Lower lobe of right lung (tissue), 2 donors: ENCODE results near the gene C11orf58. TPM values are rescaled to one million over a fixed set of nuclear protein-coding genes. Genes with fewer than 3 reads are reported as not detected.

ENCODE experiments used
- ATAC-seq, 2 donors: fragments of 200-7000 bp; cut with Tn5 transposase; one replicate each; pipeline ENCODE4 v1.9.1; 2020 to 2022; ENCODE audit warnings: mild to moderate bottlenecking in 2 of 2, moderate library complexity in 2 of 2
- DNase-seq: peaks from one replicate; pipeline ENCODE4 v3.0.0-alpha.2; 2020
- H3K27ac ChIP-seq: fragments of 200-600 bp; one replicate; pipeline ENCODE4 v1.8.0; 2022
- H3K27me3 ChIP-seq: fragments of 200-600 bp; one replicate; pipeline ENCODE4 v1.8.0; 2022; ENCODE audit warnings: low read depth
- H3K36me3 ChIP-seq: fragments of 200-600 bp; one replicate; pipeline ENCODE4 v1.8.0; 2022; ENCODE audit warnings: mild to moderate bottlenecking
- H3K4me1 ChIP-seq: fragments of 200-600 bp; one replicate; pipeline ENCODE4 v1.8.0; 2022
- H3K4me3 ChIP-seq: fragments of 200-600 bp; one replicate; pipeline ENCODE4 v1.8.0; 2022; ENCODE audit warnings: mild to moderate bottlenecking
- H3K9me3 ChIP-seq: fragments of 200-600 bp; one replicate; pipeline ENCODE4 v1.8.0; 2022
- CTCF ChIP-seq: fragments of 200-600 bp; IDR thresholded peaks from one replicate; pipeline ENCODE4 v1.8.0; 2022; ENCODE audit warnings: antibody characterized with exemption, mild to moderate bottlenecking
- intact Hi-C: fragments of 100-400 bp; cut with DNase I; formaldehyde crosslinking; loops from one replicate; pipeline ENCODE4 v1.11.0; 2022
- long read RNA-seq: library from polyadenylated mRNA; unstranded; transcript quantifications from one replicate; pipeline ENCODE4 v2.0.0, GENCODE V29; 2021
- total RNA-seq: library from RNA; stranded (reverse); fragmentation: NEBNext Ultra II Directional; extraction: Animal tissue kit (Norgen Biotek cat#: 25700); gene quantifications from one replicate; pipeline ENCODE4 v1.2.1, GENCODE V29; 2021
- donor health status: DM: no; HTN: yes; CAD: no; lungs with severe emphysema.

C11orf58 gene
- 104 TPM for total RNA-seq
- long read RNA-seq, full-length matches to known transcripts = 203 of 222 reads
- long read RNA-seq, partial matches to known transcripts = 0 of 222 reads
- long read RNA-seq, other reads (novel, unspliced or antisense) = 19 of 222 reads

GRCh38 chr11:16738193-16738946, at the start of gene C11orf58:
Gene C11orf58 (plus strand): TSS chr11:16738647. CDS start chr11:16738779, 132 bp downstream.
- Histone ChIP-seq H3K9me3 (no peaks in the 10 kb centered on the region), H3K27ac (peak within 1 kb of the TSS; percentile 98), H3K36me3 (peaks cover 13% of the 10 kb centered on the region), H3K4me3 (peak within 1 kb of the TSS; percentile 75), H3K27me3 (no peaks in the 10 kb centered on the region), H3K4me1 (peaks cover 37% of the 10 kb centered on the region)
- peak; percentile 95 for DNase-seq
- ATAC-seq = peak; percentile 98 to 99
- intact Hi-C loops = no loop called here
- TF ChIP-seq CTCF = no peak

DNA sequence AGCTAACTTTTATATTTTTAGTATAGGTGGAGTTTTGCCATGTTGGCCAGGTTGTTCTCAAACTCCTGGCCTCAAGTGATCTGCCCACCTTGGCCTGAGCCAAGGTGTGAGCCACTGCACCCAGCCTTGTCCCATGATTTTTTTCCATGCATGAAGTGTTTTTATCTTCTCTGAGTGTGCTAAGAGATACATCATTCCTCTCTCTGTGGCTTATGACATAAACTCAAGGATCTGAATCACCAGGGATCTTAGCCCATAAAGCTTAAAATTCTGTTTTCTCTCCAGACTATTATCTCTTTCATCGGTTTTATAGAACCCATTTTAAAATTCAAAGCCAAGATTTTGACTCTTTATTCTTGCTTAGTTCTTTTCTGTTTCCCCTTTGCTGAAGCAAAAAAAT, 48.4 kb upstream of the C11orf58 start:
- ATAC-seq (no peak), DNase-seq (no peak)
- Histone ChIP-seq H3K27ac (no peak overlapping the region), H3K9me3 (no peaks in the 10 kb centered on the region), H3K4me1 (no peaks in the 10 kb centered on the region), H3K36me3 (no peaks in the 10 kb centered on the region), H3K27me3 (no peaks in the 10 kb centered on the region), H3K4me3 (no peak overlapping the region)
- TF ChIP-seq CTCF = no peak
- intact Hi-C loops = no loop called here

DNA sequence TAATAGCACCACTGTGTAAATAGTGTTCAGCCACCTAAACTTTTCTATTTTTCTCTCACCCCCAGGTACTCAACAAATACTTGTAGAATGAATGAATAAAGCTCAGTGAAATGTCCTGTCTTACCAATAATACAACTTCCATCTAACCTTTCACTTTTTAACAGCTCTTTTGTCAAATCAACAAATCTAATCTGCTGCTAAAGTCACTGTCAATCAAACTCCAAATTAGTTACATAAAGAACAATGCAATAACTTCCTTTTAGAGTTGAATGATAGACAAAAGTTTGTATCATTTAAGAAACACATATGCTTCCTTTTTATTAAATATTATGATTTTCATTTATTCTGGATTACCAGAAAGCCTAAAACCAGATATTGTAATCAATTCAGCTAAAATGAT, 34.7 kb upstream of the C11orf58 start:
- Histone ChIP-seq H3K4me3 (no peak overlapping the region), H3K27me3 (no peaks in the 10 kb centered on the region), H3K9me3 (no peaks in the 10 kb centered on the region), H3K27ac (no peak overlapping the region), H3K4me1 (no peaks in the 10 kb centered on the region), H3K36me3 (no peaks in the 10 kb centered on the region)
- no peak for TF ChIP-seq CTCF
- DNase-seq = no peak
- no peak for ATAC-seq
- intact Hi-C loops = no loop called here

DNA sequence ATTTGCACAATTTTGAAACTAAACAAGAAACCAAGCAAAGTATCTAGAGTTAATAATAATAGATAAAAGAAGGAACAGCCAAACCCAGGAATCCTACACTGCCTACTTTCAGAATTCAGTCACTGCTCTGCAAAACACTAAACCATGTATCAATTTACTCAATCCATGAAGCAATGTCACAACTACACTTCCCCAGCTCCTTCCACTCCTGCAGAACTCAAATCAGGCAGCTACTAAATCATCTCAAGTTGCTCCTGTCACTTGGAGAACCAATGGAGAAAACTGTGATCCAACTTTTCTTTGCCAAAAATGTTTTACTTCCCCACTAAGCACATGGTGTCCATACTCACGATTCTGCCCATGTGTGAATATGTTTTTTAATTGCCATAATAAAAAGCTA, 24.9 kb upstream of the C11orf58 start:
- H3K4me1 ChIP-seq = no peaks in the 10 kb centered on the region
- DNase-seq (no peak), ATAC-seq (no peak)
- no peak overlapping the region for H3K27ac ChIP-seq
- H3K27me3 ChIP-seq = no peaks in the 10 kb centered on the region
- no peaks in the 10 kb centered on the region for H3K36me3 ChIP-seq
- no peaks in the 10 kb centered on the region for H3K9me3 ChIP-seq
- H3K4me3 ChIP-seq = no peak overlapping the region
- intact Hi-C loops = no loop called here
- TF ChIP-seq CTCF = no peak

- Histone ChIP-seq H3K4me1 (no peaks in the 10 kb centered on the region), H3K4me3 (no peak overlapping the region), H3K36me3 (no peaks in the 10 kb centered on the region), H3K9me3 (no peaks in the 10 kb centered on the region), H3K27ac (no peak overlapping the region), H3K27me3 (no peaks in the 10 kb centered on the region)
- ATAC-seq (no peak), DNase-seq (no peak)
- TF ChIP-seq CTCF = no peak
- intact Hi-C loops = no loop called here
Measured at GRCh38 chr11:16722581-16723344, 15.7 kb upstream of the C11orf58 start.
